Fibroblast of the aortic adventitia (primary cell): ENCODE results near the gene BAX. TPM values are rescaled to one million over a fixed set of nuclear protein-coding genes. Genes with fewer than 3 reads are reported as not detected.

Experiments used
- DNase-seq: peaks from one replicate; pipeline ENCODE4 v3.0.0-alpha.2; 2010; ENCODE audit warnings: low read depth
- H3K4me3 ChIP-seq: 2 replicates; pipeline ENCODE4 v1.5.1; 2011; ENCODE audit warnings: low read depth, mild to moderate bottlenecking, control low read depth, low read length, moderate library complexity
- CTCF ChIP-seq: IDR thresholded peaks from 2 replicates; pipeline ENCODE4 v1.5.1; 2011; ENCODE audit warnings: mild to moderate bottlenecking, low read length, control low read depth, inconsistent platforms; ENCODE audit not compliant: insufficient read depth
- total RNA-seq: library from RNA; depleted of rRNA; stranded (reverse); fragments of >200 nt; gene quantifications from 2 replicates; pipeline ENCODE4 v1.2.3, GENCODE V29; 2012; ENCODE audit warnings: low replicate concordance

Gene BAX
- total RNA-seq, 1 donor, result 45.8 TPM

GRCh38 chr19:48970923-48971395, 16.3 kb downstream of the BAX start:
- H3K4me3 ChIP-seq, result no peak overlapping the region
- peak; percentile 87 for DNase-seq
- TF ChIP-seq CTCF, result peak; percentile 93

DNA sequence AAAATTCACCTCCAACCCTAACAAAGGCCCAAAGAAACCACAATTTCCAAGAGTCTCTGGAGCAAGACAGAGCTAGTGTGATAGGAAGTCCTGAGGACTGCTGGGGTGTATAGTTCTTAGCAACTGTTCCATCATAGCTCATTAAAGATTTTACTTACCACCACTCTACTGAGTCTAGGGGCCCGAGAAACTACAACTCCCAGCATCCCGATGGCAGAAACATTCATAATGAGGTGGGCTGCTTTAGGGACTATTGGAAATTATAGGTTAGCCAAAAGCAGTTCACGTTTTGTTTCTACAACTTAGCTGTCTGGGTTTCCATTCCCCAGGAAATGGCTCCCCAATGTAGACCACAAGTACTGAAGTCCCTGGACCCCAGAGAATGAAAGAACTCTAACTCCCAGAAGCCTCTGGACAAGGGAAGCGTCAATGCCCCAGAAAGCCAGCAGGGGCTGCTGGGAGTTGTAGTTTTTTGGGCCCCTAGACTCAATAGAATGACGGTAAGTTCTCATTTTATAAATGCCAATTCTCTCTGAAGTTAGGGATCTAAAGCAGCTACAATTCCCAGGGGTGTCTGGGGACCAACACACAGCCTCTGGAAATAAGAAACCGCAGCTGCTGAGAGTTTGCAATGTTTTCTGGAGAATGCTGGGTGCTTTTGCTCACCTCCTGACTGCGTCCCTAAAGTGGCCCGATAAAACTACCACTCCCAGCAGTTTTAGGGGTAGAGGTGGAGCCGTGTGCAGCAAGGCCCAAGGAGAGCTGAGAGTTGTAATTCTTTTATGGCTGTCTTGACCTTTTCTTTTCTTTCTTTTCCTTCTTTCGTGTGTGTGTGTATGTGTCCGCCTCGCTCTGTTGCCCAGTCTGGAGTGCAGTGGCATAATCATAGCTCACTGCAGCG, 21.5 kb downstream of the BAX start:
- peak; percentile 23 for TF ChIP-seq CTCF
- no peak overlapping the region for H3K4me3 ChIP-seq
- no peak for DNase-seq

DNA sequence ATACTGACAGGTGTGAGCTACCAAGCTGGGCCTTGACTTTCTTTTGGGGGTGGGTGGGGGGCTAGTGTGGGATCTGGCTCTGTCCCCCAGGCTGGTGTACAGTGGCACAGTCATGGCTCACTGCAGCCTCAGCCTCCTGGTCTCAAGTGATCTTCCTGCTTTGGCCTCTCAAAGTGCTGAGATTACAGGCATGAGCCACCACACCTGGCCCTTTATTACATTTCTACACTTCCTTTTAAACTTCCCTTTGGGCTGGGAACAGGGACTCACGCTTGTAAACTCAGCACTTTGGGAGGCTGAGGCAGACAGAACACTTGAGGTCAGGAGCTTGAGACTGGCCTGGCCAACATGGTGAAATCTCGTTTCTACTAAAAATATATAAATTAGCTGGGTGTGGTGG, 22.4 kb downstream of the BAX start:
- H3K4me3 ChIP-seq, result no peak overlapping the region
- DNase-seq, result no peak
- no peak for TF ChIP-seq CTCF

DNA sequence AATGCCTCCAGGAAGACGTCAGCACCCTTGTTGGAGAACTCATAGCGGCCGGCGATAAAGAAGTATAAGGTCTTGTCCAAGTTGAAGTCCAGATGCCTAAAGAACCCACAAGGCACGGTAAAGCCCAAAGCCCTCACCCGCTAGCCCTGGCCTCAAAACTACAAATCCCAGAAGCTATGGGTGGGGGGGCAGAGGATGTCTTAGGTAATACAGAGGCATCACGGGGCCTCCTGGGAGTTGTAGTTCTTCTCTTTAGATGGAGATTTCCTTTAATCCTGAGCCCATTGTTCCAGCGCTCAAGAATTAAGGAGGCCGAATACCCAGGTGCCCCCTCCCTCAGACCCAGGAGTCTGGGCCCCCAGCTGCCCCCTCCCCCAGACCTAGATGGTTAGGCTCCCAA, 27.6 kb downstream of the BAX start:
- no peak overlapping the region for H3K4me3 ChIP-seq
- no peak for TF ChIP-seq CTCF
- DNase-seq, result no peak

DNA sequence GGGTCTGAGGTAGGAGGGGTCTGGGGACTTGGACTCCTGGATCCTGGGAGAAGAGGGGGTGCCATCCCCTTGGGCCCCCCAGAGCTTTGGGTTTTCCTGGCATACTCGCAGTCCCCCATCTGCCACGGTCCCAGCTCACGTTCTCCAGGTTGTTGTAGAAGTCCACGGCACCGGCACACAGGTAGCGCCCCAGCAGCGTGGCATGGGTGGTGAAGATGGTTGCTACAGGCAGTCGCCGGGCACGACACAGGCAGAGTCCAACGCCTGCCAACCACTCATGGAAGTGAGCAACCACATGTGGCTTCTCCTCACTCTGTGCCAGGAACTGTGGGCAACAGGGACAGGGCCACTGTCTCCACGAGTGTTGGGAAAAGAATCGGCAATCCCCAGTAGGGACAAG, 31.0 kb downstream of the BAX start:
- no peak for TF ChIP-seq CTCF
- DNase-seq, result no peak

DNA sequence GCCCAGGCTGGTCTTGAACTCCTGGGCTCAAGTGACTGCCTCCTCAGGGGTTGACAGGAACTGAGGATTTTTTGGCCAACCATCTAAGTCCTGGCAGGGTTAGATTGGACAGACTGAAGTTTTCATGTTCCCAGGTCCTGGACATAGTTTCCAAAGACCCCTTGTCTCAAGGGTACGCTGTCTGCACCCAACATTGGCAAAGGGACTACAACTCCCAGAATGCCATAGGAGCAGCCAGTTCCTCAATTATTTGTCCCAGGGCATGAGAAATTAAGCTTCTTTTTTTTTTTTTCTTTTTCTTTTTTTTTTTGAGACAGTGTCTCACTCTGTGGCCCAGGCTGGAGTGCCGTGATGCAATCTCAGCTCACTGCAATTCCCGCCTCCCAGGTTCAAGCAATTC, 31.5 kb downstream of the BAX start:
- H3K4me3 ChIP-seq, result no peak overlapping the region
- DNase-seq, result no peak
- no peak for TF ChIP-seq CTCF

More for the DNA sequence above, 31.0 kb downstream of the BAX start:
- no peak overlapping the region for H3K4me3 ChIP-seq
